GM21576 (cell line): Measurements from ENCODE around the gene ALX3.

Source experiments
- ATAC-seq: cut with Tn5 transposase; IDR thresholded peaks from one replicate; pipeline ENCODE4 v1.9.1; 2021; ENCODE audit warnings: mild to moderate bottlenecking, moderate library complexity; ENCODE audit not compliant: unreplicated experiment

Gene ALX3

GRCh38 chr1:110067479-110067892 lies 3.0 kb downstream of the ALX3 start:
- no peak for ATAC-seq

GRCh38 chr1:110065841-110066240 lies 4.6 kb downstream of the ALX3 start:
- no peak for ATAC-seq

GRCh38 chr1:110064576-110065337 lies 5.7 kb downstream of the ALX3 start:
- no peak for ATAC-seq

- ATAC-seq: no peak
Observed at GRCh38 chr1:110063781-110064180, 6.7 kb downstream of the ALX3 start.

GRCh38 chr1:110062612-110063011 lies 7.9 kb downstream of the ALX3 start:
- no peak for ATAC-seq

- ATAC-seq: no peak
Observed at GRCh38 chr1:110061341-110061740, 9.1 kb downstream of the ALX3 start.

- ATAC-seq: no peak
Observed at GRCh38 chr1:110060662-110061060, 9.8 kb downstream of the ALX3 start.

- no peak for ATAC-seq
Observed at GRCh38 chr1:110060034-110060661, 10.3 kb downstream of the ALX3 start.

- no peak for ATAC-seq
Observed at GRCh38 chr1:110059133-110059863, 11.2 kb downstream of the ALX3 start.

GRCh38 chr1:110058591-110058990 lies 11.9 kb downstream of the ALX3 start:
- ATAC-seq: no peak

- no peak for ATAC-seq
Observed at GRCh38 chr1:110057963-110058518, 12.4 kb downstream of the ALX3 start.

GRCh38 chr1:110056776-110057175 lies 13.7 kb downstream of the ALX3 start:
- ATAC-seq: no peak

- no peak for ATAC-seq
Observed at GRCh38 chr1:110056285-110056683, 14.2 kb downstream of the ALX3 start.

- no peak for ATAC-seq
Observed at GRCh38 chr1:110055493-110056284, 14.8 kb downstream of the ALX3 start.

GRCh38 chr1:110053552-110054428 lies 16.7 kb downstream of the ALX3 start:
- no peak for ATAC-seq

GRCh38 chr1:110051262-110051648 lies 19.2 kb downstream of the ALX3 start:
- ATAC-seq: no peak

- no peak for ATAC-seq
Observed at GRCh38 chr1:110050602-110051261, 19.7 kb downstream of the ALX3 start.

- no peak for ATAC-seq
Observed at GRCh38 chr1:110049801-110050601, 20.5 kb downstream of the ALX3 start.
